ENCODE data around the gene CTSS.
"Not testable (repeated sequence)": the region's sequence is repeated elsewhere in the genome, so short reads cannot be mapped to it uniquely, and the experiment has no call there.

CTSS gene

GRCh38 chr1:150765296-150765976, at the start of gene CTSS:
TSS of gene CTSS (minus strand) at chr1:150765778. CDS start at chr1:150764763, 1,015 bp downstream.
- DNase-seq: peak; percentile 70

- peak; percentile 9 for DNase-seq
Observed at GRCh38 chr1:150813028-150813707, 47.6 kb upstream of the CTSS start.

GRCh38 chr1:150810958-150811659, 45.5 kb upstream of the CTSS start:
- DNase-seq: no peak

- no peak for DNase-seq
Observed at GRCh38 chr1:150809651-150810050, 44.1 kb upstream of the CTSS start.

- no peak for DNase-seq
Observed at GRCh38 chr1:150808846-150809245, 43.3 kb upstream of the CTSS start.

GRCh38 chr1:150808121-150808520, 42.5 kb upstream of the CTSS start, which contains the start of gene CTSK:
TSS of gene CTSK (minus strand) at chr1:150808260. CDS start at chr1:150806805, 1,455 bp downstream.
- no peak for DNase-seq

- no peak for DNase-seq
Observed at GRCh38 chr1:150807249-150808023, 41.9 kb upstream of the CTSS start.

- no peak for DNase-seq
Observed at GRCh38 chr1:150805899-150806298, 40.3 kb upstream of the CTSS start.

GRCh38 chr1:150804671-150805070, 39.1 kb upstream of the CTSS start:
- DNase-seq: no peak

GRCh38 chr1:150799089-150799488, 33.5 kb upstream of the CTSS start:
- DNase-seq: no peak

GRCh38 chr1:150798525-150798924, 32.9 kb upstream of the CTSS start:
- no peak for DNase-seq

GRCh38 chr1:150796374-150796773, 30.8 kb upstream of the CTSS start:
- no peak for DNase-seq

- not testable (repeated sequence) for DNase-seq
Observed at GRCh38 chr1:150793778-150794177, 28.2 kb upstream of the CTSS start.

- no peak for DNase-seq
Observed at GRCh38 chr1:150793221-150793620, 27.6 kb upstream of the CTSS start.

- no peak for DNase-seq
Observed at GRCh38 chr1:150791585-150791984, 26.0 kb upstream of the CTSS start.

GRCh38 chr1:150789396-150789795, 23.8 kb upstream of the CTSS start:
- DNase-seq: no peak

- no peak for DNase-seq
Observed at GRCh38 chr1:150788946-150789345, 23.4 kb upstream of the CTSS start.

GRCh38 chr1:150787455-150787854, 21.9 kb upstream of the CTSS start:
- DNase-seq: no peak

- no peak for DNase-seq
Observed at GRCh38 chr1:150780510-150780909, 14.9 kb upstream of the CTSS start.

- DNase-seq: peak; percentile 33
Observed at GRCh38 chr1:150778409-150778808, 12.8 kb upstream of the CTSS start.

GRCh38 chr1:150777544-150777943, 12.0 kb upstream of the CTSS start:
- peak; percentile 16 for DNase-seq

- not testable (repeated sequence) for DNase-seq
Observed at GRCh38 chr1:150775931-150776505, 10.4 kb upstream of the CTSS start.

- DNase-seq: no peak
Observed at GRCh38 chr1:150775276-150775675, 9.7 kb upstream of the CTSS start.

Data from activated CD4-positive, alpha-beta T cell treated with anti-CD3 and anti-CD28 coated beads, Interleukin-10, Interleukin-2, amounts not matched to agents 100 ng/mL and 50 ng/mL, durations not matched to agents 16 hours and 8 hours (primary cell).